ENCODE measurements around the gene MTMR11. TPM values are rescaled to one million over a fixed set of nuclear protein-coding genes. Genes with fewer than 3 reads are reported as not detected.

MTMR11 gene
- total RNA-seq, 1 experiment from 2014 or later, result 7.1 TPM

GRCh38 chr1:149933208-149933607 lies 3.5 kb downstream of the MTMR11 start (continued):
- TF ChIP-seq ZBTB21 (CRISPR knock-in tag; IDR thresholded peaks at IDR 0.05; ENCODE audit: borderline replicate concordance), result no peak
- TF ChIP-seq RORB (CRISPR knock-in tag; IDR thresholded peaks at IDR 0.05), result no peak
- TF ChIP-seq ZNF416 (CRISPR knock-in tag; IDR thresholded peaks at IDR 0.05), result no peak
- no peak for TF ChIP-seq ZNF138 (CRISPR knock-in tag; conservative IDR thresholded peaks at IDR 0.05)
- no peak for TF ChIP-seq FOXK1 (CRISPR knock-in tag; IDR thresholded peaks at IDR 0.05)
- no peak for TF ChIP-seq ZNF121 (CRISPR knock-in tag; IDR thresholded peaks at IDR 0.05)

DNA sequence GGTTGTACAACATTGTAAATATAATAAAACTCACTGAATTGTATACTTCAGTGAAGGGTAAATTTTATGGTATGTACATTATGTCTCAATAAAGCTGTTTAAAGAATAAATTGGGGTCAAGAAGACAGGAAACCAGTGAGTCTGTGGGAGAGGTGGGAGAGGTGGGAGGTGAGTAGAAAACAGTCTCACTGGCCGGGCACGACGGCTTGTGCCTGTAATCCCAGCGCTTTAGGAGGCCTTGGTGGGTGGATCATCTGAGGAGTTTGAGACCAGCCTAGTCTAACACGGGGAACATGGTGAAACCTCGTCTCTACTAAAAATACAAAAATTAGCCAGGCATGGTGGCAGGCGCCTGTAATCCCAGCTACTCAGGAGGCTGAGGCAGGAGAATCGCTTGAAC lies 4.2 kb downstream of the MTMR11 start:
- Mint-ChIP-seq H3K27ac (no peak overlapping the region), H3K4me1 (peaks cover 28% of the 10 kb centered on the region), H3K9me3 (no peaks in the 10 kb centered on the region), H3K27me3 (ENCODE audit: low read depth) (no peaks in the 10 kb centered on the region; the same call in 1 of the 2 replicates), H3K4me3 (no peak overlapping the region), H3K36me3 (no peaks in the 10 kb centered on the region)
- DNase-seq (ENCODE audit: low spot score) (no peak), ATAC-seq (no peak)
- TF ChIP-seq RORB (CRISPR knock-in tag; IDR thresholded peaks at IDR 0.05), result no peak
- TF ChIP-seq, protein P1, sequence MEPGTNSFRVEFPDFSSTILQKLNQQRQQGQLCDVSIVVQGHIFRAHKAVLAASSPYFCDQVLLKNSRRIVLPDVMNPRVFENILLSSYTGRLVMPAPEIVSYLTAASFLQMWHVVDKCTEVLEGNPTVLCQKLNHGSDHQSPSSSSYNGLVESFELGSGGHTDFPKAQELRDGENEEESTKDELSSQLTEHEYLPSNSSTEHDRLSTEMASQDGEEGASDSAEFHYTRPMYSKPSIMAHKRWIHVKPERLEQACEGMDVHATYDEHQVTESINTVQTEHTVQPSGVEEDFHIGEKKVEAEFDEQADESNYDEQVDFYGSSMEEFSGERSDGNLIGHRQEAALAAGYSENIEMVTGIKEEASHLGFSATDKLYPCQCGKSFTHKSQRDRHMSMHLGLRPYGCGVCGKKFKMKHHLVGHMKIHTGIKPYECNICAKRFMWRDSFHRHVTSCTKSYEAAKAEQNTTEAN (CRISPR knock-in tag; IDR thresholded peaks at IDR 0.05), result no peak
- TF ChIP-seq, protein P2, sequence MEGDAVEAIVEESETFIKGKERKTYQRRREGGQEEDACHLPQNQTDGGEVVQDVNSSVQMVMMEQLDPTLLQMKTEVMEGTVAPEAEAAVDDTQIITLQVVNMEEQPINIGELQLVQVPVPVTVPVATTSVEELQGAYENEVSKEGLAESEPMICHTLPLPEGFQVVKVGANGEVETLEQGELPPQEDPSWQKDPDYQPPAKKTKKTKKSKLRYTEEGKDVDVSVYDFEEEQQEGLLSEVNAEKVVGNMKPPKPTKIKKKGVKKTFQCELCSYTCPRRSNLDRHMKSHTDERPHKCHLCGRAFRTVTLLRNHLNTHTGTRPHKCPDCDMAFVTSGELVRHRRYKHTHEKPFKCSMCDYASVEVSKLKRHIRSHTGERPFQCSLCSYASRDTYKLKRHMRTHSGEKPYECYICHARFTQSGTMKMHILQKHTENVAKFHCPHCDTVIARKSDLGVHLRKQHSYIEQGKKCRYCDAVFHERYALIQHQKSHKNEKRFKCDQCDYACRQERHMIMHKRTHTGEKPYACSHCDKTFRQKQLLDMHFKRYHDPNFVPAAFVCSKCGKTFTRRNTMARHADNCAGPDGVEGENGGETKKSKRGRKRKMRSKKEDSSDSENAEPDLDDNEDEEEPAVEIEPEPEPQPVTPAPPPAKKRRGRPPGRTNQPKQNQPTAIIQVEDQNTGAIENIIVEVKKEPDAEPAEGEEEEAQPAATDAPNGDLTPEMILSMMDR (IDR thresholded peaks at IDR 0.05), result no peak
- TF ChIP-seq NFYB (CRISPR knock-in tag; conservative IDR thresholded peaks at IDR 0.05; ENCODE audit: low read depth), result no peak
- no peak for TF ChIP-seq SMAD3 (CRISPR knock-in tag; IDR thresholded peaks at IDR 0.05; ENCODE audit: borderline replicate concordance)
- TF ChIP-seq, protein P3, sequence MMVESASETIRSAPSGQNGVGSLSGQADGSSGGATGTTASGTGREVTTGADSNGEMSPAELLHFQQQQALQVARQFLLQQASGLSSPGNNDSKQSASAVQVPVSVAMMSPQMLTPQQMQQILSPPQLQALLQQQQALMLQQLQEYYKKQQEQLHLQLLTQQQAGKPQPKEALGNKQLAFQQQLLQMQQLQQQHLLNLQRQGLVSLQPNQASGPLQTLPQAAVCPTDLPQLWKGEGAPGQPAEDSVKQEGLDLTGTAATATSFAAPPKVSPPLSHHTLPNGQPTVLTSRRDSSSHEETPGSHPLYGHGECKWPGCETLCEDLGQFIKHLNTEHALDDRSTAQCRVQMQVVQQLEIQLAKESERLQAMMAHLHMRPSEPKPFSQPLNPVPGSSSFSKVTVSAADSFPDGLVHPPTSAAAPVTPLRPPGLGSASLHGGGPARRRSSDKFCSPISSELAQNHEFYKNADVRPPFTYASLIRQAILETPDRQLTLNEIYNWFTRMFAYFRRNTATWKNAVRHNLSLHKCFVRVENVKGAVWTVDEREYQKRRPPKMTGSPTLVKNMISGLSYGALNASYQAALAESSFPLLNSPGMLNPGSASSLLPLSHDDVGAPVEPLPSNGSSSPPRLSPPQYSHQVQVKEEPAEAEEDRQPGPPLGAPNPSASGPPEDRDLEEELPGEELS (CRISPR knock-in tag; IDR thresholded peaks at IDR 0.05), result no peak
- no peak for TF ChIP-seq JUN (CRISPR knock-in tag; IDR thresholded peaks at IDR 0.05)
- TF ChIP-seq ATF1 (CRISPR knock-in tag; IDR thresholded peaks at IDR 0.05), result no peak
- TF ChIP-seq ZNF263 (CRISPR knock-in tag; IDR thresholded peaks at IDR 0.05; ENCODE audit: low read depth), result no peak
- no peak for TF ChIP-seq KAT7 (CRISPR knock-in tag; IDR thresholded peaks at IDR 0.05; ENCODE audit: borderline replicate concordance)
- TF ChIP-seq ZNF423 (CRISPR knock-in tag; IDR thresholded peaks at IDR 0.05), result no peak
- no peak for TF ChIP-seq ZNF396 (CRISPR knock-in tag; IDR thresholded peaks at IDR 0.05; ENCODE audit: borderline replicate concordance)
- TF ChIP-seq GABPB1 (CRISPR knock-in tag; IDR thresholded peaks at IDR 0.05), result no peak
- ChIA-PET CTCF (no interaction called here), POLR2A (no interaction called here)

GRCh38 chr1:149931212-149931790 lies 5.4 kb downstream of the MTMR11 start:
- no peak overlapping the region; the same call in 1 of the 2 replicates for H3K27ac Mint-ChIP-seq
- CTCF ChIA-PET, result no interaction called here
- H3K4me1 Mint-ChIP-seq, result peaks cover 23% of the 10 kb centered on the region
- DNase-seq (ENCODE audit: low spot score) (no peak), ATAC-seq (no peak)
- no peaks in the 10 kb centered on the region for H3K9me3 Mint-ChIP-seq
- H3K27me3 Mint-ChIP-seq (ENCODE audit: low read depth), result no peaks in the 10 kb centered on the region; the same call in 1 of the 2 replicates
- peaks cover 7% of the 10 kb centered on the region for H3K36me3 Mint-ChIP-seq
- POLR2A ChIA-PET, result no interaction called here
- no peak for TF ChIP-seq ZNF263 (CRISPR knock-in tag; IDR thresholded peaks at IDR 0.05; ENCODE audit: low read depth)
- TF ChIP-seq PRRX2 (CRISPR knock-in tag; IDR thresholded peaks at IDR 0.05), result no peak
- H3K4me3 Mint-ChIP-seq, result no peak overlapping the region
